Adipocyte (in vitro differentiated cells): ENCODE data around the gene TMEM221.

Experiments
- DNase-seq: peaks from one replicate; pipeline ENCODE4 v3.0.0-alpha.2; 2015; ENCODE audit warnings: low read depth
- H3K27me3 ChIP-seq: replicated peaks from 2 replicates; pipeline ENCODE4 v1.7.0; 2013; ENCODE audit warnings: mild to moderate bottlenecking, low read length, moderate library complexity; ENCODE audit not compliant: control insufficient read depth, insufficient read depth
- H3K36me3 ChIP-seq: 2 replicates; pipeline ENCODE4 v1.7.0; 2013; ENCODE audit warnings: low read length, mild to moderate bottlenecking, moderate library complexity; ENCODE audit not compliant: control insufficient read depth, insufficient read depth, severe bottlenecking
- H3K4me1 ChIP-seq: 2 replicates; pipeline ENCODE4 v1.7.0; 2013; ENCODE audit warnings: mild to moderate bottlenecking, low read length, moderate library complexity; ENCODE audit not compliant: control insufficient read depth, insufficient read depth
- H3K4me3 ChIP-seq: 2 replicates; pipeline ENCODE4 v1.7.0; 2013; ENCODE audit warnings: mild to moderate bottlenecking, low read length, moderate library complexity
- H3K9ac ChIP-seq: 2 replicates; pipeline ENCODE4 v1.7.0; 2013; ENCODE audit warnings: mild to moderate bottlenecking, low read length, moderate library complexity
- H3K9me3 ChIP-seq: 2 replicates; pipeline ENCODE4 v1.7.0; 2013; ENCODE audit warnings: mild to moderate bottlenecking, low read length, moderate library complexity; ENCODE audit not compliant: control insufficient read depth

TMEM221 gene

DNA sequence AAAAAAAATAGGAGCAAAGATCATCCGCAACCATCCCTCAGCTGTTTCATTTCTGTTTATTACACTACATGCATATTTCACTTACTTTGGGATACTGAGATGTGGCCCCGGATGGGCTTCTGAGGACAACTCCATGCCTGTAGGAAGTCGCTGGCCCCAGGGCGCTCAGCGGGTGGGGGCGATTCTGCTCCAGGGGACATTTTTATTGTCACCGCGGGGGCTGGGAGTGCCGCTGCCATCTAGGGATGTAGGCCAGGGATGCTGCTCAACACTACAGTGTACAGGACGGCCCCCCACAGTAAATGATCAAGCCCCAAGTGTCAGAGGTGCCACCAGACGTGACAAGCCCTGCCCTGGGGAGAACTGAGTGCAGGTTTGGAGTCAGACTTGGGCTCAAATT lies 36.7 kb downstream of the TMEM221 start:
- H3K9me3 ChIP-seq = no peaks in the 10 kb centered on the region
- DNase-seq = no peak
- H3K4me3 ChIP-seq = no peak overlapping the region
- no peaks in the 10 kb centered on the region for H3K27me3 ChIP-seq
- H3K36me3 ChIP-seq = no peaks in the 10 kb centered on the region
- H3K9ac ChIP-seq = no peak overlapping the region
- peaks cover 4% of the 10 kb centered on the region for H3K4me1 ChIP-seq

DNA sequence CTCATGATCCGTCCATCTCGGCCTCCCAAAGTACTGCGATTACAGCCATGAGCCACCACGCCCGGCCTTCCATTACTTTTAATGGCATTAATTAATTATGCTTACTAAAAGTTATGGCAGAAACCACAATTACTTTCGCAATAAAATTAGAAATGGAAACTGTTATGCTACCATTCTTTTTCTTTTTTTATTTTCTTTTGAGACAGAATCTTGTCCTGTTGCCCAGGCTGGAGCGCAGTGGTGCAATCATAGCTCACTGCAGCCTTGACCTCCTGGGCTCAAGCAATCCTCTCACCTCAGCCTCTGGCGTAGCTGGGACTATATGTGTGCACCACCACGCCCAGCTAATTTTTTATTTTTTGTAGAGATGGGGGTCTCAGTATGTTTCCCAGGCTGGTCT lies 38.5 kb downstream of the TMEM221 start:
- Histone ChIP-seq H3K36me3 (no peaks in the 10 kb centered on the region), H3K9me3 (no peaks in the 10 kb centered on the region), H3K27me3 (no peaks in the 10 kb centered on the region), H3K4me1 (peaks cover 9% of the 10 kb centered on the region), H3K9ac (no peak overlapping the region), H3K4me3 (no peak overlapping the region)
- no peak for DNase-seq

DNA sequence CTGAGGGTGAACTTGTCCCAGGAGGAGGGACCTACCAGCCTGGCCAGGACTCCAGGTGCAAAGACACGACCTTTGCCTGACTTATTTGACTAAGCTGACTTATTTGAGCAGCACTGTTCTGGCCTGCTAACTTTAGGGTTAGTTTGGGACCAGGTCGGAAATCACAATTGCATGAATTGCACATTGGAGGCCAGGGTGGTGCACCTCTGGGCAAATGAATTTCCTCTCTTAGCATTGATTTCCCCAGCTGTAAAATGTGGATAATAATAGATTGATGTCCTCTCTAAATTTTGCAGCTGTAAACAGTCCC lies 41.6 kb downstream of the TMEM221 start:
- Histone ChIP-seq H3K4me1 (peaks cover 9% of the 10 kb centered on the region), H3K4me3 (peak overlapping the region; percentile 32), H3K36me3 (no peaks in the 10 kb centered on the region), H3K9ac (no peak overlapping the region), H3K9me3 (no peaks in the 10 kb centered on the region), H3K27me3 (no peaks in the 10 kb centered on the region)
- no peak for DNase-seq

DNA sequence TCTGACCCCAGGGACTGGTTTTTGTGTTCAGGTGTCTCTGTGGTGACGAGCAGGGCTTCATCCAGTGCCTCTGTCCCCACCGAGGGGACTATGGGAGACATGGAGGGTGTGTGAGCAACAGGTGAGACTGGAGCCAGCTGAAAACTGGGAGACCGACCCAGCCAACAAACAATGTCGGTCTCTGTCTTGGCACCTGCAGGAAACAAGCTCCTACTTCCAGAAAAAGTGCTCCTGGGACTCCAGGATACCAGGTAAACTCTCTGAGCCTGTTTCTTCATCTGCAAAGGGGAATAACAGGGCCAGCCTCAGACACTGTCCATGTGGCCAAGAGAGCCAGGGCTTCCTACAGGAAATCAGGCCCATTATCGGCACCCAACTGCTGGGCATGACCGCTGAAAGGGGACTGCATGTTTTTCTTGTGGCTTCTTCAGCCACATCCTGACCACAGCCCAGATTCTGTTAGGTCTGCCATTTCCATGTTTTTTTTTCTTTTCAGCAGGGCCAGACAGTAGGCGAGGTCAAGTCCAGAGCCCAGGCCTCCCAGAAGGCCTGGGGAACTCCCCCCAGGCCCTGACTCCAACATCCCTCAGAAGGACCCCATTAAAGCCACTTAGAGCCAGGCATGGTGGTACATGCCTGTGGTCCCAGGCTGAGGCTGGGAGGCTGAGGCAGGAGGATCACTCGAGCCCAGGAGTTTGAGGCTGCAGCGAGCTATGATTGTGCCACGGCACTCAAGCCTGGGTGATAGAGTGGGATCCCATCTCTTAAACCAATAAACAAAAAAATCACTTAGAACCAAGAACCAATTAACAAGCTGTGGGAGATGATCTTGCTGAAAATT lies 42.2 kb downstream of the TMEM221 start:
- DNase-seq = no peak
- Histone ChIP-seq H3K9ac (no peak overlapping the region), H3K9me3 (no peaks in the 10 kb centered on the region), H3K4me1 (peaks cover 9% of the 10 kb centered on the region), H3K27me3 (no peaks in the 10 kb centered on the region), H3K36me3 (no peaks in the 10 kb centered on the region), H3K4me3 (peak overlapping the region; percentile 32)

DNA sequence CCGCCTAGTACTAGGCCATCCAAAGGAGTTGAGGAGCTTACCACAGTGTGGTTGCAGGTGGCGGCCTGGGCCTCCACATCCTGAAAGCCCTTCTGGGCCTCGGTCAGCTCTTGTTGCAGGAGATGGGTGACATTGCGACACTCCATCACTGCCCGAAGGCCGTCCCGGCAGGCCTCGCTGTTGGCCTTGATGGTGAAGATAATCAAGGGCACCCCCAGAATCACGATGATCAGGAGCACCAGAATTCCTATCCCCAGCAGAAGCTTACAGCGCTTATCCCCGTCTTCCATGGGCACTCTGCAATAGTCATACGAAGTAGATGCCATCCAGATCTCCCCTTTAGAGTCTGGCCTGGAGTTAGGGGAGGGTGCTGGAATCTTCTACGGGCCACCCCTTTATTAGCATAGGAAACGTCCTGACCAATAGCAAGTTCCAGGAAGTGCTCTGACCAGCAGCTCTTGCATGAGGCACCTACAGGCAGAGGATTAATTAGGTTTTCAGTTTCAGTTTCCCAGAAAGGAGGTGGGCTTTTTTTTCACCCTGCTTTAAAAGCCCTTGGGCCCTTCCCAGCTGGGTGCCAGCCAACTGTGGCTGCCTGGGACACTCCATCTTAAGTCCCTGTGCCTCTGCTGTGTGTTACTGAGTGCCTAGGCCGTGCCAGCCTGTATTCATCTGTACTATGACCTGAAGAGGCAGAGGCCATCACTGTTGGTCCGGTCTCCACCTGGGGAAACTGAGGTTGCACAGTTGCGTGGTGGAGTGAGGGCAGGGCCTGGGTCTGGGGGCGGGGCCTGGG lies 43.0 kb downstream of the TMEM221 start, which contains the start of gene BST2:
BST2 (minus strand) TSS at position 381 of the 796 bp plus-strand sequence; CDS start at position 326, 55 bp downstream.
- H3K4me3 ChIP-seq = peak within 1 kb of the TSS; percentile 71
- H3K4me1 ChIP-seq = peaks cover 9% of the 10 kb centered on the region
- no peak for DNase-seq
- H3K36me3 ChIP-seq = no peaks in the 10 kb centered on the region
- H3K27me3 ChIP-seq = no peaks in the 10 kb centered on the region
- peak within 1 kb of the TSS; percentile 11 for H3K9ac ChIP-seq
- no peaks in the 10 kb centered on the region for H3K9me3 ChIP-seq

DNA sequence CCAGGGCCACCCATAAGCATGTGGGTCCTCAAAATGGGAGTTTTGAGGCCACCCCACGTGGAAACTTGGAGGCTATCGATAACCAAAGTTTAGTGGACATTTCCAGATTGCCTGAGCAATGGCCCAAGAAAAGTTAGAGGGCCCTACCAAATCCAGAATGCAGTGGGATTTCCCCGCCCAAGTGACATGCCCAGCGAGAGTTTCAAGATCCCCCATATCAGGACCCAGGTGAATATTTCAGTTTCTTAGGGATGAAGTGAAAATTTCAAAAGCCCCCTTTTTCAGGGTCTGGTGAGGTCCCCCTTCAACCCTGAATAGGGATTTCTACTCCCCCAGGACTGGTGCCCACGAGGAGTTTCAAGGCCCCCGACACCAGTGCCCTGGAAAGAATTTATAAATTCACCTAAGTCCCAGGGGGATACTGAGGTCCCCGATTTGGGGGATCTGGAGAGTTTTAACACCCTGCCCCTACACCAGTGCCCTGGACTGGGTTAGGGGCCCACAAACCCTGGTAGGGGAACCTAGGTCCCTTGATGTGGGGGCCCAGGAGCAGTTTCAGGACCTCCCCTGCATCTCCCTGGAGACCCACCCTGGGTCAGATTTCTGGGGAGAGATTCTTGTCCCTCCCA lies 43.7 kb downstream of the TMEM221 start:
- DNase-seq = no peak
- H3K9me3 ChIP-seq = no peaks in the 10 kb centered on the region
- peaks cover 9% of the 10 kb centered on the region for H3K4me1 ChIP-seq
- H3K4me3 ChIP-seq = peak overlapping the region; percentile 71
- peak overlapping the region; percentile 11 for H3K9ac ChIP-seq
- no peaks in the 10 kb centered on the region for H3K36me3 ChIP-seq
- H3K27me3 ChIP-seq = no peaks in the 10 kb centered on the region

DNA sequence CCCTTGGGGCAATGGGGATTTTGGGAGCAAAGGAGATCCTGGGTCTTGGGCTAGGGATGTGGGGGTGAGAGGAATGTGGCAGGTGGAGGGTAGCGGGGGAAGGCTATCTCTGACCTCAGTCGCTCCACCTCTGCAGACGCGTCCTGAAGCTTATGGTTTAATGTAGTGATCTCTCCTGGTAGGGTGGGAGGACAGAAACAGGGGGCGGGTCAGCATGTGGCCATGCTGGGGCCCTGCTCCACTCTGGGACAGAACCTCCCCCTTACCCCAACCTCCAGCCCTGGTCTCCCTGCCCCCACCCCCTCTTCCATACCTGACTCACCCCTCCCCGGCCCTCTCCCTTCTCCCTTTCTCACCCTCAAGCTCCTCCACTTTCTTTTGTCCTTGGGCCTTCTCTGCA lies 44.5 kb downstream of the TMEM221 start:
- no peaks in the 10 kb centered on the region for H3K9me3 ChIP-seq
- no peaks in the 10 kb centered on the region for H3K36me3 ChIP-seq
- H3K4me3 ChIP-seq = no peak overlapping the region
- H3K4me1 ChIP-seq = peaks cover 9% of the 10 kb centered on the region
- H3K27me3 ChIP-seq = no peaks in the 10 kb centered on the region
- H3K9ac ChIP-seq = no peak overlapping the region
- no peak for DNase-seq

DNA sequence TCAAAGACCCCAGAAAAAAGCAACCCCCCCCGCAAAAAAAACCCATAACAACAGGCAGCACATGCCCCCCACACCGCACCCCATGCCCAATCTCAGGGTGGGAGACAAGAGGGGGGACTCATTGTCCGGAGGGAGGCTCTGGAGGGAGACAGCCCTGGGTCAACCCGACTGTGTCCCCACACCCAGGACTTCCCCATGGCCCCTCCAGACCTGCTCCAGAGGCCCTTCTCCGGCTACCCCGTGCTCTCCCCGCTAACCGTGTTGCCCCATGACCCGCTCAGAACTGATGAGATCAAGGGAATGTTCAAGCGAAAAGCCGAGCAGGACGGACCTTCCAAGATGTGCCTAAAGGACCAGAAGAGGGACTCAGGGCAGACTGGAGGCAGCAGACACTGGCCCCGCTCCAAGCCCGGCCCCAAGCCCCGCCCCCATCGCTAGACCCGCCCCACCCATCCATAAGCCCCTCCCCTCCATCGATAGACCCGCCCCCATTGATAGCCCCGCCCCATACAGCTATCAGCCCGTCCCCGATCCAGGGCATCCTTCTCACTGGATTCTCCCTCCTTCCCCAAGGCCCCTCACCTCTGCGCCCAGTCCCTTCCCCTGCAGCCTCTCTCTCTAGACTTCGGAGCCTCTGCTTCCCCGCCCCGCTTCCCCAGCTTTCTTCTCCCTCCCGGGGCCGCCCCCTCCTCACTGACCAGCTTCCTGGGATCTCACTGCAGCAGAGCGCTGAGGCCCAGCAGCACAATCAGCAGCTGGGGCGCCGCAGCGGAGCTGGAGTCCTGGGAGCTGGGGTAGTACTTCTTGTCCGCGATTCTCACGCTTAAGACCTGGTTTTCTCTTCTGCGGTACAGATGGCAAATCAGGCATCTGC lies 45.2 kb downstream of the TMEM221 start:
- peak; percentile 35 for DNase-seq
- H3K36me3 ChIP-seq = no peaks in the 10 kb centered on the region

DNA sequence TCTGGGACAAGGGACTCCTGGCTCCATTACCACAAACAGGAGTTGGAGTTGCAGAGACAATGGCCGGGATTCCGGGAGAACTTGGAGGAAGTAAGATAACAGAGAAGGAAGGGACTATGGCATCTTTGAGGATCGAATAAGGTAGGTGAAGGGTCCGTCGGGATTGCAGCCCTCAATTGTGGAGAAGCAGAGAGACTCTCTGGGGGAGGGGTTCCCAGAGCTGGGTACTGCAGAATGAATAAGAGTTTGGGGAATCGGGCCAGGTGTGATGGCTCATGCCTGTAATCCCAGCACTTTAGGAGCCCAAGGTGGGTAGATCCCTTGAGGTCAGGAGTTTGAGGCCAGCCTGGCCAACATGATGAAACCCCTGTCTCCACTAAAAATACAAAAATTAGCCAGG lies 46.8 kb downstream of the TMEM221 start:
- no peaks in the 10 kb centered on the region for H3K36me3 ChIP-seq
- no peaks in the 10 kb centered on the region for H3K9me3 ChIP-seq
- H3K4me1 ChIP-seq = peaks cover 6% of the 10 kb centered on the region
- no peak overlapping the region for H3K9ac ChIP-seq
- DNase-seq = no peak
- no peak overlapping the region for H3K4me3 ChIP-seq
- H3K27me3 ChIP-seq = no peaks in the 10 kb centered on the region

More for the DNA sequence above, 45.2 kb downstream of the TMEM221 start:
- Histone ChIP-seq H3K4me3 (no peak overlapping the region), H3K27me3 (no peaks in the 10 kb centered on the region), H3K9ac (no peak overlapping the region), H3K9me3 (no peaks in the 10 kb centered on the region), H3K4me1 (peaks cover 9% of the 10 kb centered on the region)

DNA sequence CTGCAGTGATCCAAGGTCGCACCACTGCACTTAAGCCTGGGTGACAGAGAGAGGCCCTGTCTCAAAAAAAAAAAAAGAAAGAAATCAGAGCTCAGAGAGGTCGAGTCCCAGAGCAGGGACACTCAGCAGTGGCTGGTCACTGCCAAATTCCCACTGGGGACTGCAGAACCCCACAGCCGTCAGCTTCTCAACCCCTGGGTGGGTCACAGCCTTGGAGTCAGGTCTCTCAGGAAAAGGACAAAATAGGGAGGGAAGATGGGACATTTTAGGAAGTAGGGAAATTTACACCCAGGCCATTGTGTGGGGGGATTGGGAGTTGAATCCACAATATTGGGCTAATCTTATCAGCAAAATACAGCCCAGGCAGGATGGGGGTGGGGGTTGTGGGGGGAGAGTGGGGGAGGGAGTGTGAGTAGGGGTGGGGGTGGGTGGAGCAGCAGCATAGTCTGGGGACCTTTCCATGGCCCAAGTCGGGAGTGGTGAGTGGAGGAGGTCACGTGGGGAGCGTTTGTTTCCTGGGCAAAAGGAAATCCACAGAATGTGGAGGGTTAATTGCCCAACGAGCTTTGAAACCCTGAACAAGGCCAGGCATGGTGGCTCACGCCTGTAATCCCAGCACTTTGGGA lies 49.5 kb downstream of the TMEM221 start:
- no peaks in the 10 kb centered on the region for H3K4me1 ChIP-seq
- no peaks in the 10 kb centered on the region for H3K9me3 ChIP-seq
- no peak overlapping the region for H3K4me3 ChIP-seq
- DNase-seq = no peak
- H3K27me3 ChIP-seq = peaks cover 3% of the 10 kb centered on the region
- no peak overlapping the region for H3K9ac ChIP-seq
- no peaks in the 10 kb centered on the region for H3K36me3 ChIP-seq
